Right lobe of liver (tissue), 4 donors: ENCODE data around the gene EHD4.

ENCODE experiments used
- POLR2A ChIP-seq: fragments of 450-650 bp; IDR thresholded peaks from one replicate; pipeline ENCODE4 v1.6.1; 2017; ENCODE audit warnings: antibody characterized with exemption, mild to moderate bottlenecking
- TF ChIP-seq, protein P1 (sequence below), 4 donors: fragments of 200-600 bp in 3 of 4; fragments of 450-650 bp in 1 of 4; IDR thresholded peaks; one replicate each; pipeline versions ENCODE4 v1.5.1 to v1.8.0; 2016 to 2022; ENCODE audit warnings: antibody characterized with exemption in 4 of 4, mild to moderate bottlenecking in 2 of 4
- donor health status: DM: no; HTN: no; CAD: no.
- donor health status: DM: no; HTN: no; CAD: no.
- donor health status: DM: no; HTN: yes; CAD: no.

DNA sequence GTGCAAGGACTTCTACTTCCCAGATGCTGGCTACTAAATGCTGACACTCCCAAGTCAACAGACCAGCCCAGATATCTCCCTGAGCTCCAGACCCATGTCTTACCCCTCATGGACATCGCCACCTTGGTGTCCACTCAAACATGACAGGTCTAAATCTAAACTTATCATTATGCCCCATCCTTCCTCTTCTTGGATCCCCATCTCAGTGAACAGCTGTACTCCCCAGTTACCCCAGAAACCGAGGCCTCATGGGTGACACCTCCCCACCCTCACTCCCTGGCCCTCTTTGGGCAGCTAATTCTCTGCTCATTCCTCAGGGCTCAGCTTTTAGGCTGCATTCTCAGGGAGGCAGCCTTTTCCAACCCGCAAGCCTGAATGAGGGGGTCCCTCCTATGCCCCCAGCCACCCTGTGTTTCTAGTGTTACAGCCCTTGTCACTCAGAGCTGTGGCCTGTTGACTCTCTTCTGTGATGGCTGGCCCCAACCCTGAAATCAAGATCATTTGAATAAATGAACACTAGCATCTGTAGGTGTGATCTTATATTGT is 5.4 kb downstream of the EHD4 start:
- TF ChIP-seq, protein P1, sequence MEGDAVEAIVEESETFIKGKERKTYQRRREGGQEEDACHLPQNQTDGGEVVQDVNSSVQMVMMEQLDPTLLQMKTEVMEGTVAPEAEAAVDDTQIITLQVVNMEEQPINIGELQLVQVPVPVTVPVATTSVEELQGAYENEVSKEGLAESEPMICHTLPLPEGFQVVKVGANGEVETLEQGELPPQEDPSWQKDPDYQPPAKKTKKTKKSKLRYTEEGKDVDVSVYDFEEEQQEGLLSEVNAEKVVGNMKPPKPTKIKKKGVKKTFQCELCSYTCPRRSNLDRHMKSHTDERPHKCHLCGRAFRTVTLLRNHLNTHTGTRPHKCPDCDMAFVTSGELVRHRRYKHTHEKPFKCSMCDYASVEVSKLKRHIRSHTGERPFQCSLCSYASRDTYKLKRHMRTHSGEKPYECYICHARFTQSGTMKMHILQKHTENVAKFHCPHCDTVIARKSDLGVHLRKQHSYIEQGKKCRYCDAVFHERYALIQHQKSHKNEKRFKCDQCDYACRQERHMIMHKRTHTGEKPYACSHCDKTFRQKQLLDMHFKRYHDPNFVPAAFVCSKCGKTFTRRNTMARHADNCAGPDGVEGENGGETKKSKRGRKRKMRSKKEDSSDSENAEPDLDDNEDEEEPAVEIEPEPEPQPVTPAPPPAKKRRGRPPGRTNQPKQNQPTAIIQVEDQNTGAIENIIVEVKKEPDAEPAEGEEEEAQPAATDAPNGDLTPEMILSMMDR (IDR thresholded peaks at IDR 0.05), result no peak
- TF ChIP-seq POLR2A, result no peak
